NCI-H2227 treated with DMSO at 0.1 percent for 48 hours (cell line): ENCODE results near the gene NXPH3.

Source experiments
- DNase-seq: peaks from one replicate; lab custom pipeline; 2025; lab: John Stamatoyannopoulos, UW

Gene NXPH3

GRCh38 chr17:49592263-49592662 is 16.6 kb downstream of the NXPH3 start:
- no peak for DNase-seq

GRCh38 chr17:49595328-49595727 is 19.7 kb downstream of the NXPH3 start:
- DNase-seq, result no peak

- no peak for DNase-seq
These were observed 20.3 kb downstream of the NXPH3 start for GRCh38 chr17:49595980-49596379.

- DNase-seq, result no peak
These were observed 21.1 kb downstream of the NXPH3 start for GRCh38 chr17:49596613-49597244.

GRCh38 chr17:49597436-49597835 is 21.8 kb downstream of the NXPH3 start:
- no peak for DNase-seq

GRCh38 chr17:49597928-49598655 is 22.4 kb downstream of the NXPH3 start:
- DNase-seq, result no peak

GRCh38 chr17:49598918-49599317 is 23.2 kb downstream of the NXPH3 start:
- no peak for DNase-seq

- no peak for DNase-seq
These were observed 25.3 kb downstream of the NXPH3 start for GRCh38 chr17:49600949-49601348.

GRCh38 chr17:49602783-49603182 is 27.1 kb downstream of the NXPH3 start:
- DNase-seq, result no peak

GRCh38 chr17:49603238-49603637 is 27.6 kb downstream of the NXPH3 start:
- no peak for DNase-seq

- no peak for DNase-seq
These were observed 28.0 kb downstream of the NXPH3 start for GRCh38 chr17:49603720-49604119.

GRCh38 chr17:49604314-49604869 is 28.7 kb downstream of the NXPH3 start:
- no peak for DNase-seq

GRCh38 chr17:49610883-49611584 is 35.4 kb downstream of the NXPH3 start:
- no peak for DNase-seq

- no peak for DNase-seq
These were observed 37.1 kb downstream of the NXPH3 start for GRCh38 chr17:49612726-49613125.

- DNase-seq, result no peak
These were observed 37.6 kb downstream of the NXPH3 start for GRCh38 chr17:49613182-49613800.

GRCh38 chr17:49616086-49616485 is 40.4 kb downstream of the NXPH3 start:
- DNase-seq, result no peak

GRCh38 chr17:49616601-49617131 is 41.0 kb downstream of the NXPH3 start:
- DNase-seq, result no peak

- DNase-seq, result peak; percentile 79
These were observed 42.4 kb downstream of the NXPH3 start for GRCh38 chr17:49618028-49618611.

GRCh38 chr17:49621420-49621819 is 45.7 kb downstream of the NXPH3 start:
- DNase-seq, result no peak

- DNase-seq, result no peak
These were observed 46.4 kb downstream of the NXPH3 start for GRCh38 chr17:49621946-49622529.

- DNase-seq, result no peak
These were observed 49.2 kb downstream of the NXPH3 start for GRCh38 chr17:49624896-49625295.
